Panc1 (cell line): ENCODE data around the gene GFY. TPM values are rescaled to one million over a fixed set of nuclear protein-coding genes. Genes with fewer than 3 reads are reported as not detected.

Source experiments
- ATAC-seq: fragments of 200-7000 bp; cut with Tn5 transposase; 2 replicates; pipeline ENCODE4 v1.9.1; 2020; ENCODE audit warnings: mild to moderate bottlenecking, moderate library complexity
- BruUV-seq: library from RNA; stranded (reverse); fragments of 400-500 nt; replicated peaks from 2 replicates; lab custom pipeline; 2021; lab: Mats Ljungman, UMichigan
- CTCF ChIA-PET: fragments of 300-600 bp; sonication (Branson Sonifier 250); formaldehyde crosslinking; loops from one replicate; lab custom pipeline; 2022; ENCODE audit warnings: antibody characterized with exemption; lab: Charles Lee
- POLR2A ChIA-PET: fragments of 300-600 bp; sonication (Branson Sonifier 250); formaldehyde crosslinking; loops from one replicate; lab custom pipeline; 2022; ENCODE audit warnings: antibody characterized with exemption; lab: Charles Lee
- DNase-seq: peaks from one replicate; pipeline ENCODE4 v3.0.0-alpha.2; 2010; ENCODE audit warnings: low read depth, low spot score
- H3K27ac ChIP-seq: 2 replicates; pipeline ENCODE4 v1.5.1; 2011; ENCODE audit warnings: mild to moderate bottlenecking, low read length, inconsistent platforms
- H3K27me3 ChIP-seq: fragments of 200-500 bp; sonication (Bioruptor generic); 2 replicates; pipeline ENCODE4 v1.6.0; 2014; ENCODE audit warnings: low read length, inconsistent platforms; ENCODE audit not compliant: control insufficient read depth, insufficient read depth
- H3K36me3 ChIP-seq: fragments of 200-500 bp; sonication (Bioruptor generic); 2 replicates; pipeline ENCODE4 v1.5.1; 2014; ENCODE audit warnings: inconsistent platforms, mild to moderate bottlenecking, low read length, moderate library complexity; ENCODE audit not compliant: control insufficient read depth, insufficient read depth
- H3K4me1 ChIP-seq: 2 replicates; pipeline ENCODE4 v1.5.1; 2011; ENCODE audit warnings: inconsistent platforms, mild to moderate bottlenecking, low read length, moderate library complexity; ENCODE audit not compliant: control insufficient read depth, insufficient read depth
- H3K4me3 ChIP-seq, 2 experiments: 2 replicates each; pipeline ENCODE4 v1.5.1; 2011 to 2012; ENCODE audit warnings: low read depth in 2 of 2, low read length in 2 of 2, mild to moderate bottlenecking in 2 of 2, inconsistent platforms in 1 of 2, moderate library complexity in 1 of 2
- H3K9me3 ChIP-seq: fragments of 200-500 bp; sonication (Bioruptor generic); 2 replicates; pipeline ENCODE4 v1.5.1; 2014; ENCODE audit warnings: low read depth, mild to moderate bottlenecking, inconsistent platforms, low read length, moderate library complexity; ENCODE audit not compliant: control insufficient read depth, insufficient read depth
- CTCF ChIP-seq: fragments of 450-650 bp; IDR thresholded peaks from 2 replicates; pipeline ENCODE4 v1.5.1; 2017; ENCODE audit warnings: mild to moderate bottlenecking
- POLR2AphosphoS5 ChIP-seq: IDR thresholded peaks from 2 replicates; pipeline ENCODE4 v1.6.1; 2012; ENCODE audit warnings: mild to moderate bottlenecking, low read depth, low read length, moderate library complexity
- REST ChIP-seq, 2 experiments: IDR thresholded peaks; 2 replicates each; pipeline ENCODE4 v1.6.1; 2011 to 2012; ENCODE audit warnings: low read depth in 2 of 2, control low read depth in 1 of 2, low read length in 1 of 2, mild to moderate bottlenecking in 1 of 2, moderate library complexity in 1 of 2; ENCODE audit not compliant: insufficient read depth in 1 of 2
- SIN3A ChIP-seq: IDR thresholded peaks from 2 replicates; pipeline ENCODE4 v1.6.1; 2012; ENCODE audit warnings: low read depth, mild to moderate bottlenecking, low read length, moderate library complexity, borderline replicate concordance; ENCODE audit not compliant: insufficient read depth
- TCF7L2 ChIP-seq: IDR thresholded peaks from 2 replicates; pipeline ENCODE4 v1.6.1; 2011; ENCODE audit warnings: mild to moderate bottlenecking, low read depth, low read length, inconsistent platforms
- in situ Hi-C: cut with HindIII; loops from 2 replicates; pipeline ENCODE4 v1.10.0; 2016; ENCODE audit warnings: low sequenced_read_pairs, low pct_unique_long_range_greater_than_20kb
- intact Hi-C: fragments of 100-400 bp; cut with micrococcal nuclease; formaldehyde crosslinking; loops from one replicate; pipeline ENCODE4 v1.10.0; 2022; ENCODE audit not compliant: unreplicated experiment
- total RNA-seq: library from RNA; stranded (reverse); gene quantifications from one replicate; pipeline ENCODE4 v1.2.1, GENCODE V29; 2021; ENCODE audit not compliant: unreplicated experiment

GFY gene
- total RNA-seq, 1 experiment from 2014 or later: not detected

- in situ Hi-C loops: no loop called here
- no peak overlapping the region for H3K4me3 ChIP-seq
- TF ChIP-seq TCF7L2: no peak
- ATAC-seq (no peak), DNase-seq (no peak)
- H3K27ac ChIP-seq: no peak overlapping the region
- POLR2A ChIA-PET: no interaction called here
- no peaks in the 10 kb centered on the region for H3K9me3 ChIP-seq
- H3K36me3 ChIP-seq: no peaks in the 10 kb centered on the region
- no peaks in the 10 kb centered on the region; the same call in 1 of the 2 replicates for H3K27me3 ChIP-seq
- BruUV-seq: no TSS peak
- H3K4me1 ChIP-seq: no peaks in the 10 kb centered on the region
- CTCF ChIA-PET: interaction anchor here (0.7 kb wide), 1 partner anchor 90 kb away, joined by 3 read pairs; no protein-coding TSS in a partner anchor
- intact Hi-C loops: no loop called here
Observed at GRCh38 chr19:49445997-49446396, 20.8 kb downstream of the GFY start.

GRCh38 chr19:49447485-49448431, 22.6 kb downstream of the GFY start:
- Histone ChIP-seq H3K4me3 (no peak overlapping the region), H3K36me3 (no peaks in the 10 kb centered on the region; the same call in 1 of the 2 replicates), H3K27me3 (no peaks in the 10 kb centered on the region), H3K9me3 (no peaks in the 10 kb centered on the region), H3K4me1 (no peaks in the 10 kb centered on the region), H3K27ac (no peak overlapping the region)
- ChIA-PET POLR2A (no interaction called here), CTCF (no interaction called here)
- DNase-seq (no peak), ATAC-seq (no peak)
- no TSS peak for BruUV-seq
- no peak for TF ChIP-seq POLR2AphosphoS5
- TF ChIP-seq CTCF: no peak
- no peak for TF ChIP-seq TCF7L2
- TF ChIP-seq SIN3A: no peak
- no peak for TF ChIP-seq REST (IDR thresholded peaks at IDR 0.05; ENCODE audit: insufficient read depth in 1 of 2, low read depth in 2 of 2, low read length in 1 of 2)
- in situ Hi-C loops: no loop called here
- intact Hi-C loops: no loop called here

- H3K9me3 ChIP-seq: no peaks in the 10 kb centered on the region
- no peak overlapping the region for H3K4me3 ChIP-seq
- H3K27ac ChIP-seq: no peak overlapping the region
- TF ChIP-seq SIN3A: no peak
- TF ChIP-seq TCF7L2: no peak
- no peak for TF ChIP-seq REST (IDR thresholded peaks at IDR 0.05; ENCODE audit: insufficient read depth in 1 of 2, low read depth in 2 of 2, low read length in 1 of 2)
- no peak for TF ChIP-seq CTCF
- TF ChIP-seq POLR2AphosphoS5: no peak
- H3K4me1 ChIP-seq: no peaks in the 10 kb centered on the region
- intact Hi-C loops: no loop called here
- ATAC-seq (no peak), DNase-seq (no peak)
- no peaks in the 10 kb centered on the region; the same call in 1 of the 2 replicates for H3K36me3 ChIP-seq
- ChIA-PET POLR2A (no interaction called here), CTCF (no interaction called here)
- BruUV-seq: TSS peak; percentile 40
- in situ Hi-C loops: no loop called here
- H3K27me3 ChIP-seq: no peaks in the 10 kb centered on the region
Observed at GRCh38 chr19:49448432-49448786, 23.2 kb downstream of the GFY start.
